ENCODE measurements around the gene SREBF1. TPM values are rescaled to one million over a fixed set of nuclear protein-coding genes. Genes with fewer than 3 reads are reported as not detected.
A peak's percentile ranks its signal among the peaks of the same experiment; 100 is the strongest.

The SREBF1 gene
- polyA plus RNA-seq, 1 of the 3 experiments (the other 2 are of a cell fraction): 20.4 TPM

- CTCF ChIA-PET: interaction anchor here (0.9 to 2.3 kb wide), 9 partner anchors 8 to 71 kb away, joined by 3 to 7 read pairs (median 3); partner anchors contain the start of gene SREBF1
- WGBS (ENCODE audit: low lambda C conversion rate): 100% methylated on average over 7 of the region's 10 CpGs
Observed at GRCh38 chr17:17848311-17849082, 11.7 kb upstream of the SREBF1 start.

GRCh38 chr17:17847726-17848125, 10.9 kb upstream of the SREBF1 start:
- DNase-seq: no peak
- Histone ChIP-seq H4K20me1 (ENCODE audit: insufficient read depth) (no peaks in the 10 kb centered on the region), H3K4me1 (ENCODE audit: control insufficient read depth in 1 of 2, insufficient read depth in 2 of 2, low read depth in 1 of 2, low read length in 1 of 2) (peaks cover 19 to 92% of the 10 kb centered on the region in 2 experiments; a peak in 3 of 4 replicates), H3K4me3 (ENCODE audit: low read depth in 2 of 2, low read length in 1 of 2) (no peak overlapping the region), H3K4me2 (no peak overlapping the region), H3K27ac (ENCODE audit: low read depth in 2 of 2, low read length in 1 of 2) (no peak overlapping the region; a peak in 1 of 4 replicates), H3K27me3 (ENCODE audit: insufficient read depth) (no peaks in the 10 kb centered on the region), H3K36me3 (replicated peaks in 1 of 2; ENCODE audit: control insufficient read depth in 1 of 2, insufficient read depth in 2 of 2, low read length in 1 of 2) (peaks cover 0 to 47% of the 10 kb centered on the region in 2 experiments), H3F3A (replicated peaks; ENCODE audit: insufficient read depth) (no peaks in the 10 kb centered on the region), H3K9me3 (no peaks in the 10 kb centered on the region), H3K9me2 (no peaks in the 10 kb centered on the region), H2AFZ (ENCODE audit: low read depth) (no peak overlapping the region), H3K9ac (no peak overlapping the region), H3K79me2 (ENCODE audit: insufficient read depth) (no peaks in the 10 kb centered on the region)
- POLR2A ChIA-PET: interaction anchor here (1.3 to 4.1 kb wide), 2 partner anchors 11 to 29 kb away, joined by 3 to 34 read pairs; partner anchors contain the start of gene SREBF1
- WGBS (ENCODE audit: low lambda C conversion rate): 89% methylated on average over 4 of the region's 5 CpGs
- CTCF ChIA-PET: interaction anchor here (0.5 to 8.1 kb wide), 7 partner anchors 10 to 37 kb away, joined by 3 to 48 read pairs (median 3); partner anchors contain the start of gene SREBF1
- no peak for TF ChIP-seq USF2 (IDR thresholded peaks at IDR 0.05; ENCODE audit: borderline replicate concordance, low read depth, low read length)
- no peak for TF ChIP-seq MAX (IDR thresholded peaks at IDR 0.05; ENCODE audit: low read depth)
- TF ChIP-seq ELF1 (IDR thresholded peaks at IDR 0.05): no peak
- no peak for TF ChIP-seq TAF1 (IDR thresholded peaks at IDR 0.05; ENCODE audit: borderline replicate concordance, low read depth, low read length)
- no peak for TF ChIP-seq RAD21 (IDR thresholded peaks at IDR 0.05; ENCODE audit: low read length)

More at GRCh38 chr17:17848311-17849082, 11.7 kb upstream of the SREBF1 start:
- Histone ChIP-seq H3K79me2 (ENCODE audit: insufficient read depth) (no peaks in the 10 kb centered on the region), H3K36me3 (replicated peaks in 1 of 2; ENCODE audit: control insufficient read depth in 1 of 2, insufficient read depth in 2 of 2, low read length in 1 of 2) (peaks cover 0 to 52% of the 10 kb centered on the region in 2 experiments), H3K9ac (no peak overlapping the region), H4K20me1 (ENCODE audit: insufficient read depth) (no peaks in the 10 kb centered on the region), H3K4me1 (ENCODE audit: control insufficient read depth in 1 of 2, insufficient read depth in 2 of 2, low read depth in 1 of 2, low read length in 1 of 2) (peaks cover 19 to 92% of the 10 kb centered on the region in 2 experiments; a peak in 3 of 4 replicates), H3K4me2 (no peak overlapping the region), H3K27ac (ENCODE audit: low read depth in 2 of 2, low read length in 1 of 2) (peak overlapping the region in 1 of 2 experiments; percentile 19; a peak in 1 of 4 replicates), H3K9me2 (no peaks in the 10 kb centered on the region), H3K4me3 (ENCODE audit: low read depth in 2 of 2, low read length in 1 of 2) (no peak overlapping the region), H3K27me3 (ENCODE audit: insufficient read depth) (no peaks in the 10 kb centered on the region), H2AFZ (ENCODE audit: low read depth) (no peak overlapping the region), H3K9me3 (no peaks in the 10 kb centered on the region), H3F3A (replicated peaks; ENCODE audit: insufficient read depth) (peaks cover 1% of the 10 kb centered on the region)
- DNase-seq: no peak
- POLR2A ChIA-PET: interaction anchor here (0.7 to 4.1 kb wide), 3 partner anchors 11 to 37 kb away, joined by 3 to 34 read pairs (median 4); partner anchors contain the start of gene SREBF1
- TF ChIP-seq SIN3A (IDR thresholded peaks at IDR 0.05; ENCODE audit: borderline replicate concordance, low read depth, low read length) (no peak), USF2 (IDR thresholded peaks at IDR 0.05; ENCODE audit: borderline replicate concordance, low read depth, low read length) (no peak), EP300 (IDR thresholded peaks at IDR 0.05; ENCODE audit: borderline replicate concordance in 1 of 2, low read depth in 1 of 2, low read length in 1 of 2) (no peak), YY1 (IDR thresholded peaks at IDR 0.05; ENCODE audit: low read depth) (no peak), PBX3 (IDR thresholded peaks at IDR 0.05) (no peak), TCF12 (IDR thresholded peaks at IDR 0.05) (no peak), FOXM1 (IDR thresholded peaks at IDR 0.05; ENCODE audit: low read depth) (no peak), SMC3 (IDR thresholded peaks at IDR 0.05; ENCODE audit: low read depth, low read length) (no peak)
